ENCODE results near the gene ERGIC1. TPM values are rescaled to one million over a fixed set of nuclear protein-coding genes. Genes with fewer than 3 reads are reported as not detected.

Gene ERGIC1
- total and polyA plus RNA-seq, 8 donors, result 54.8 to 101 (median 75.6) TPM

- FAIRE-seq (no peak), ATAC-seq (peak in 3 of 4 donors; percentile 23 to 31 (median 25)), DNase-seq (no peak)
- peaks cover 0 to 6% (median 3%) of the 10 kb centered on the region in 3 donors for H3K4me1 ChIP-seq
- no peaks in the 10 kb centered on the region for H3K36me3 ChIP-seq
- H3K27ac ChIP-seq, result peak overlapping the region in 2 of 4 donors; percentile 20 to 30
- WGBS, 2 donors, result 72 to 81% methylated on average over 4 of the region's 4 CpGs
- intact Hi-C loops (cut with DNase I), result no loop called here
- H3K27me3 ChIP-seq, result no peaks in the 10 kb centered on the region
- no peaks in the 10 kb centered on the region for H3K9me3 ChIP-seq
- TF ChIP-seq CTCF (IDR thresholded peaks at IDR 0.05), result no peak
- no peak overlapping the region for H3K4me3 ChIP-seq
These were observed 32.8 kb upstream of the ERGIC1 start for GRCh38 chr5:172801179-172801671.

GRCh38 chr5:172802112-172802511 is 31.9 kb upstream of the ERGIC1 start:
- no peak for ATAC-seq
- intact Hi-C loops (cut with DNase I), result no loop called here
- WGBS, 2 donors, result 90 to 96% methylated on average over 2 of the region's 2 CpGs

GRCh38 chr5:172802567-172803176 is 31.4 kb upstream of the ERGIC1 start:
- Histone ChIP-seq H3K27me3 (no peaks in the 10 kb centered on the region), H3K27ac (no peak overlapping the region), H3K4me3 (no peak overlapping the region), H3K36me3 (no peaks in the 10 kb centered on the region), H3K9me3 (no peaks in the 10 kb centered on the region), H3K4me1 (peaks cover 3 to 6% (median 4%) of the 10 kb centered on the region in 3 donors)
- DNase-seq, result no peak
- intact Hi-C loops (cut with DNase I), result no loop called here
- no peak for ATAC-seq
- no peak for FAIRE-seq
- 91 to 95% methylated on average over 4 of the region's 4 CpGs for WGBS, 2 donors
- TF ChIP-seq CTCF (IDR thresholded peaks at IDR 0.05), result no peak

More at GRCh38 chr5:172802112-172802511, 31.9 kb upstream of the ERGIC1 start:
- Histone ChIP-seq H3K27me3 (no peaks in the 10 kb centered on the region), H3K9me3 (no peaks in the 10 kb centered on the region), H3K36me3 (no peaks in the 10 kb centered on the region), H3K4me1 (peaks cover 3 to 6% (median 6%) of the 10 kb centered on the region in 3 donors), H3K4me3 (no peak overlapping the region), H3K27ac (no peak overlapping the region)
- DNase-seq (no peak), FAIRE-seq (no peak)
- TF ChIP-seq CTCF (IDR thresholded peaks at IDR 0.05), result no peak

- H3K4me3 ChIP-seq, result no peak overlapping the region
- no peak for TF ChIP-seq CTCF (IDR thresholded peaks at IDR 0.05)
- 70% methylated on average over 3 of the region's 3 CpGs for WGBS, 2 donors
- no peak overlapping the region for H3K27ac ChIP-seq
- no peak for DNase-seq
- intact Hi-C loops (cut with DNase I), result no loop called here
- ATAC-seq, result no peak
- H3K36me3 ChIP-seq, result no peaks in the 10 kb centered on the region
- no peaks in the 10 kb centered on the region for H3K9me3 ChIP-seq
- no peaks in the 10 kb centered on the region for H3K27me3 ChIP-seq
- FAIRE-seq, result no peak
- H3K4me1 ChIP-seq, result peaks cover 0 to 4% (median 3%) of the 10 kb centered on the region in 3 donors
These were observed 28.9 kb upstream of the ERGIC1 start for GRCh38 chr5:172805018-172805683.
